ENCODE measurements around the gene RPLP2.

The RPLP2 gene

DNA sequence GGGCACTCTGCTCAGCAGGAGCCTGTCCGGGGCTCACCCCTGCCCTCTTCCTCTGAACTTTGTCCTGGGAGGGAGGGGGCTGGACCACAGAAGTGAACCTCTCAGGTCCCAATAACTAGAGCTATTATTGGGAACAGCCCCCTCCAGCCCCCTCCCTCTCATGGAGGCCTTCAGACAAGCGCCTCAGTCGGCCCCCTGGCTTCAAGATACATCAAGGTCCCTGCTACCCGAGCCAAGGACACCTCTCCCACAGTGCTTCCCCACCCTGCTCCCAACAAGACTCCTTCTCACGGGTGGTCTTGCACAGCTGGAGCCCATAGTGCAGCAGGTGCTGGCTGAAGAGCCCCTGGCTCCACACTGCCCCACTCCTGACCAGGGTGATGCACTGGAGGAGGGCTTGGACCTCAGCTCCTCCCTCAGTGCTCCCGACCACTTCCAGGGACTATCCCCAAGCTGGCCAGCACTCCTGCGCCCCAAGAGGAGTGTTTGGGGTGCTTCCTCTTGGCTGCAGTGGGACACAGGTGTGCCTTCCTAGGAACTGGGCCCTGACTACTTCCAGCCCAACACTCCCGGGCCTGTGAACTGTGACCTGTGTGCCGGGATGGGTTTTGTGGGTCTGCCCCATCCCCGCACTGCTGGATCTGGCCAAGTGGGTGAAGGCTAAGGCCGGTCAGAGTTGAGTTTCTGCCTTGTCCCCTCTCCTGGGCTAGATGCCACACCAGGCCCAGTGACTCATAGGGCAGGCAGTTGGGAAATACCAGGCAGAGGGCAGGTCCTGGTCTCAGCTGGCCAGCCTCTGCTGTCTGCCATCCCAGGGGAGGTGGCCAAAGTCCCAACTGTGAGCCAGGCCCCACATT, 11.1 kb downstream of the RPLP2 start:
- peak overlapping the region; percentile 92 for H3K9ac ChIP-seq (ENCODE audit: low read depth, low read length)
- peak overlapping the region; percentile 100 for H3K4me2 ChIP-seq (ENCODE audit: insufficient read depth, low read length)
- H3K4me3 ChIP-seq (ENCODE audit: low read depth in 1 of 2, low read length in 2 of 2) = peak overlapping the region; percentile 74 to 87; a peak in 3 of 4 replicates
- peaks cover 27% of the 10 kb centered on the region for H3K4me1 ChIP-seq (ENCODE audit: insufficient read depth, low read length)
- peaks cover 39% of the 10 kb centered on the region for H3K36me3 ChIP-seq (ENCODE audit: insufficient read depth, low read length)
- DNase-seq (no peak), ATAC-seq (ENCODE audit: insufficient read depth, low read depth) (no peak)
- H3K27me3 ChIP-seq (ENCODE audit: insufficient read depth, low read length, poor library complexity) = peaks cover 2% of the 10 kb centered on the region
- H2AFZ ChIP-seq (ENCODE audit: low read depth, low read length) = no peak overlapping the region
- TF ChIP-seq, protein P1, sequence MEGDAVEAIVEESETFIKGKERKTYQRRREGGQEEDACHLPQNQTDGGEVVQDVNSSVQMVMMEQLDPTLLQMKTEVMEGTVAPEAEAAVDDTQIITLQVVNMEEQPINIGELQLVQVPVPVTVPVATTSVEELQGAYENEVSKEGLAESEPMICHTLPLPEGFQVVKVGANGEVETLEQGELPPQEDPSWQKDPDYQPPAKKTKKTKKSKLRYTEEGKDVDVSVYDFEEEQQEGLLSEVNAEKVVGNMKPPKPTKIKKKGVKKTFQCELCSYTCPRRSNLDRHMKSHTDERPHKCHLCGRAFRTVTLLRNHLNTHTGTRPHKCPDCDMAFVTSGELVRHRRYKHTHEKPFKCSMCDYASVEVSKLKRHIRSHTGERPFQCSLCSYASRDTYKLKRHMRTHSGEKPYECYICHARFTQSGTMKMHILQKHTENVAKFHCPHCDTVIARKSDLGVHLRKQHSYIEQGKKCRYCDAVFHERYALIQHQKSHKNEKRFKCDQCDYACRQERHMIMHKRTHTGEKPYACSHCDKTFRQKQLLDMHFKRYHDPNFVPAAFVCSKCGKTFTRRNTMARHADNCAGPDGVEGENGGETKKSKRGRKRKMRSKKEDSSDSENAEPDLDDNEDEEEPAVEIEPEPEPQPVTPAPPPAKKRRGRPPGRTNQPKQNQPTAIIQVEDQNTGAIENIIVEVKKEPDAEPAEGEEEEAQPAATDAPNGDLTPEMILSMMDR (IDR thresholded peaks at IDR 0.05; ENCODE audit: borderline replicate concordance, extremely low read depth, low read length, poor library complexity, severe bottlenecking) = no peak
- no peak for TF ChIP-seq EZH2 (IDR thresholded peaks at IDR 0.05; ENCODE audit: borderline replicate concordance, low read depth, low read length, severe bottlenecking)
- H4K20me1 ChIP-seq (ENCODE audit: insufficient read depth, low read length) = peaks cover 37% of the 10 kb centered on the region
- H3K27ac ChIP-seq (ENCODE audit: low read length) = no peak overlapping the region; the same call in 1 of the 2 replicates
- H3K79me2 ChIP-seq (ENCODE audit: insufficient read depth, low read length) = peaks cover 23% of the 10 kb centered on the region
- no peaks in the 10 kb centered on the region for H3K9me3 ChIP-seq (ENCODE audit: insufficient read depth, low read length, severe bottlenecking)

- Histone ChIP-seq H4K20me1 (ENCODE audit: insufficient read depth, low read length) (peaks cover 32% of the 10 kb centered on the region), H3K4me3 (ENCODE audit: low read depth in 1 of 2, low read length in 2 of 2) (no peak overlapping the region)
- DNase-seq = no peak
These were observed 12.0 kb downstream of the RPLP2 start for GRCh38 chr11:821512-822371.

DNA sequence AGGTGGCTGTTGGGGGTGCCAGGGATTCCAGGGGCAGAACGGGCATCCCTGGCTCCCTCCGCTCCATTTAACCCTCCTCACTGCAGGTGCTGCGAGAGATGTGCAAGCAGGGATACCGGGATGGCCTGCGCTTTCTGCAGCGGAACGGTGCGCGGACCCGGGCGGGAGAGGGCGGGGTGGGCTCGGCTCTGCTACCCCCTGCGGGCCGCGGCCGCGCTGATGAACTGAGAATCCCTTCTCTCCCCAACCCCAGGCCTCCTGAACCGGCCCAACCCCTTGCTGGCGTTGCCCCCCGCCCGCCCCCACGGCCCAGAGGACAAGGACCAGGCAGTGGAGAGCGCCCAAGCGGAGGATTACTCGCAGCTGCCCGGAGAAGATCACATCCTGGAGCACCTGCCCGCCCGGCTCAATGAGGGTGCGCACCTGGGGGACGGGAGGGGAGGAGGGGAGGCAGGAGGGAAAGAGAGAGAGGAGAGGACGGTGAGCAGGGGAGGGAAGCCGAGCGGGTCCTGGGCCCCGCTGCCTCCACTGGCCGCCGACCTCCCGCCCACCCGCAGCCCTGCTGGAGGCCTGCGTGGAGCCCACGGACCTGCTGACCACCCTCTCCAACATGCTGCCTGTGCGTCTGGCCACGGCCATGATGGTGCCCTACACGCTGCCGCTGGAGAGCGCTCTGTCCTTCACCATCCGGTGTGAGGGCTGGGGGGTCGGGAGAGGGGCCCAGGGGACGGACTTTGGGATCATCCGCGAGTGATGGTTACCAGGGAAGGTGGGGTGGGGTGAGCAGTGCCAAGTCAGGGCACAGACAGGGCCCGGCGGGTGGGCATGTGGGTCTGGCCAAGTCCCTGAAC, 13.9 kb downstream of the RPLP2 start:
- Histone ChIP-seq H2AFZ (ENCODE audit: low read depth, low read length) (no peak overlapping the region), H3K4me1 (ENCODE audit: insufficient read depth, low read length) (peaks cover 44% of the 10 kb centered on the region), H3K4me2 (ENCODE audit: insufficient read depth, low read length) (no peak overlapping the region), H3K27me3 (ENCODE audit: insufficient read depth, low read length, poor library complexity) (peaks cover 28% of the 10 kb centered on the region), H3K27ac (ENCODE audit: low read length) (no peak overlapping the region), H3K36me3 (ENCODE audit: insufficient read depth, low read length) (peaks cover 39% of the 10 kb centered on the region), H3K9me3 (ENCODE audit: insufficient read depth, low read length, severe bottlenecking) (no peaks in the 10 kb centered on the region), H4K20me1 (ENCODE audit: insufficient read depth, low read length) (peaks cover 42% of the 10 kb centered on the region), H3K79me2 (ENCODE audit: insufficient read depth, low read length) (peaks cover 23% of the 10 kb centered on the region), H3K4me3 (ENCODE audit: low read depth in 1 of 2, low read length in 2 of 2) (no peak overlapping the region), H3K9ac (ENCODE audit: low read depth, low read length) (no peak overlapping the region)
- ATAC-seq (ENCODE audit: insufficient read depth, low read depth) (no peak), DNase-seq (no peak)
- TF ChIP-seq, protein P1 (IDR thresholded peaks at IDR 0.05; ENCODE audit: borderline replicate concordance, extremely low read depth, low read length, poor library complexity, severe bottlenecking) = no peak
- TF ChIP-seq EZH2 (IDR thresholded peaks at IDR 0.05; ENCODE audit: borderline replicate concordance, low read depth, low read length, severe bottlenecking) = no peak

More at GRCh38 chr11:821512-822371, 12.0 kb downstream of the RPLP2 start:
- TF ChIP-seq, protein P1 (IDR thresholded peaks at IDR 0.05; ENCODE audit: borderline replicate concordance, extremely low read depth, low read length, poor library complexity, severe bottlenecking) = no peak
- no peak for TF ChIP-seq EZH2 (IDR thresholded peaks at IDR 0.05; ENCODE audit: borderline replicate concordance, low read depth, low read length, severe bottlenecking)
- no peak overlapping the region for H2AFZ ChIP-seq (ENCODE audit: low read depth, low read length)
- H3K27ac ChIP-seq (ENCODE audit: low read length) = no peak overlapping the region
- no peak for ATAC-seq (ENCODE audit: insufficient read depth, low read depth)
- peaks cover 39% of the 10 kb centered on the region for H3K36me3 ChIP-seq (ENCODE audit: insufficient read depth, low read length)
- no peaks in the 10 kb centered on the region for H3K9me3 ChIP-seq (ENCODE audit: insufficient read depth, low read length, severe bottlenecking)
- peaks cover 36% of the 10 kb centered on the region for H3K4me1 ChIP-seq (ENCODE audit: insufficient read depth, low read length)
- peaks cover 9% of the 10 kb centered on the region for H3K27me3 ChIP-seq (ENCODE audit: insufficient read depth, low read length, poor library complexity)
- peaks cover 23% of the 10 kb centered on the region for H3K79me2 ChIP-seq (ENCODE audit: insufficient read depth, low read length)
- H3K4me2 ChIP-seq (ENCODE audit: insufficient read depth, low read length) = peak overlapping the region; percentile 100
- H3K9ac ChIP-seq (ENCODE audit: low read depth, low read length) = no peak overlapping the region; the same call in 1 of the 2 replicates

Data from DND-41 (cell line).